SIG-M5 (cell line): ENCODE results near the gene SLC39A11.
"Not testable (repeated sequence)": the region's sequence is repeated elsewhere in the genome, so short reads cannot be mapped to it uniquely, and the experiment has no call there.

Experiments
- DNase-seq: peaks from one replicate; lab custom pipeline; 2025; lab: John Stamatoyannopoulos, UW

The SLC39A11 gene

GRCh38 chr17:73071066-73071999 lies 21.2 kb downstream of the SLC39A11 start:
- DNase-seq = no peak

DNA sequence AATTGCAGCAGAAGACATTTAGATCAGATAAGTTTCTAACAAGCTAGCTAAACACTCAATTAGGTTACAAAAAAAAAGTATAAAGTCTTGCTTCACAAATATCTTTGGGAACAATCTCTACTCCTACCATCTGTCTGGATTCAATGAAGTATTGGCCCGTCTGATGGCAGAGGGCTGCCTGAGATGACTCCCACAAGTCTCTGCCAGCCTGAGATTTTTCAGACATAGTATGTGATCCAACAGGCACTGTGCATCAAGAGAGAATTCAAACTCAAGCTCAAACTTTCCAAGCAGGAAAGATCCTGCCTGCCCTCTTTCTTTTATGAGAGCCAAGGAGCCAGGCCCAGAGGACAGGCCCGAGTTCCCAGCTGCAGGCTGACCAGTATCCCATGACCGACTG lies 22.6 kb downstream of the SLC39A11 start:
- no peak for DNase-seq

DNA sequence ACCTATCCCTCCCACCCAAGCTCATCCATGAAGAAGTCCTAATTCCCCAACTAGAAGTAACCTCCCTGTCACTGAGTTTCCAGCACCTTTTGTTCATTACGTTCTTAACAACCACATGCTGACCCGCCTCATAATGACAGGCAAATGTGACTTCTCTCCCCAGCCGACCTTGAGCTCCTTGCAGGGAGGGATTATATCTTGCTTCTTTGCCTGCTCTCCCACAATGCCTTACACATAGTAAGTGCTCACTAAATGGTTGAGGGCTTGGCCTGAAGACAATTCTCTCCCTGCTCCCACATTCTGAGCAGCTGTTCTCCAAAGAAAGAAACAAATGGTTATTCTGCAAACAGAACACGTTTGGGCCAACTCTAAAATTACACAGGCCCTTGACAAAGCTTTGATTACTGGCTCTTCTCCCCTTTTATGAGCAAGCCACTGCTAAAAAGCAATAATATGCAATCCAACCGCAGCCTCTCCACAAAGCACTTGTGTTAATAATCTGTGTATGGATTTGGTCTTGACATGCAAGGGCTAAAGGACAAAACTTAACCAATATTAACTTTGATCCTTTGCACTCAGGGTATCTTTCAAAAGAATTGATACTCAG lies 23.2 kb downstream of the SLC39A11 start:
- no peak for DNase-seq

DNA sequence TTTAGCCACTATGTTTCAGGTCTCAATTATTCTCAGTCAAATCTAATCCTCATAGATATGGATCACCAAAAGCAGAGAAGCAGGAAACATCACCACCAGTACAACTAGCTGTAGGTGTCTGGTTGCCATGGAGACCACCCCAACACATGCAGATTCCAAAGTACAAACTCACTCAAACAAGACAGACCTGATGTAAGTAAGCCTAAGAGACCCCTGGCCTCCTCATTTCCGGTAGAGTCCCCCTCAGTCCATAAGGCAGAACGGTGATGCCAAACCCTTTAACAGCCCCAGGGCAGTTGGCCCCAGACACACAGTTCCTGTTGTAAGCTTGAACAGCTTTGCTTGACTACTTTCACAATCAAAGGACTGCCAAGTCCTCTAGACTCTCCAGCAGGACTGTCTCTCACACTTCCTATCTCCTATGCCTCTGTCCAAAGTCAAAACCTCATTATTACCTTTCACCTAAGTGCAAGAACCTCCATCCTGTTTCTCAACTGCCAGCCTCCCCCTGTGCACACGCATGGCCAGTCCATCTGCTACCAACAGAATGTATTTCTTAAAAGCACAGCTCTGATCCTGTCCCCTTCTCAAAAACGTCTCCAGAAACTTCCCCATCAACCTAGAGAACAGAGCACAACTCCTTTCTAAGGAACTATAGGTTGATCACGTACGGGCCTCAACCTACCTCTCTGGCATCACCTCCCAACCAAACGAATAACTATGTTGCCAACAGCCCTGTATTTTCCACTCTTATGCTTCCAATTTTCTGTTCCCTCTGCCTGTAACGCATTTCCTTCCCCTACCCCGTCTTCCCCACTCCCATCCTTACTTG lies 23.9 kb downstream of the SLC39A11 start:
- DNase-seq = no peak

DNA sequence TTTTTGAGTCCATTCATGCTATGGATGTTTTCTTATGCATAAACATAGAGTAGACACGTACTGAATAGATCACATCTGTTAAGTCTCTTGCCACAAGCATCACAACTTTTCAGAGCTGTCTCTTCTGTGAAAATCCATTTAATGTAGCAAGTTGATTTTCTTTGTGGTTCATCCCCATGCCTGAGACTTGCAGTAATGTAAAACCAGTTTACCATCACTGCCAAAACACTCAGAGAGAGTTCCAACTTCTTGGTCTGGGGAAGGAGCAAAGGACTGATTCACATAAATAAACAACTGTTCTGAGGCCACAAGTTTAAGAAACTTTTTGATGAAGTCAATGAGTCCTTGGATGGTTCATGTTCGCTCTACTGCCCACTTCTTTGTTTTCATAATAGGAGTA lies 24.8 kb downstream of the SLC39A11 start:
- DNase-seq = not testable (repeated sequence)

DNA sequence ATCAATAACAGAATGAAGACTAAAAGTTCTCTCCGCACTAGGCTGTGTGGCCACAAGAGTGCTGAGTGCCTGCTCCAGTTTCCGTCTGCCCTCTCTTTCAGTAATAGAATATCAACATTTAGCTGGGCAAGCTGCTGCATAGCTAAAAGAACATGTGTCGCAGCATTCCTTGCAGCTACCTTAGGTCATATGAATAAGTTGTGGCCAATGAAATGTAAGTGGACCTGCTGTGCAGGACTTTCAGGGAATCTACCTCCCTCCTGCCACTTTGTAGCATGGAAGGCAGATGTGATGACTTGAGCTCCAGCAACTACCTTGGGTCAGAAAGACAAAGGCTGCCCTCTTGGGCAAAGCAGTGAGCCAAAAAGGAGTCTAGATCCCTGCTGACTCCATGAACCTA lies 25.4 kb downstream of the SLC39A11 start:
- no peak for DNase-seq

- no peak for DNase-seq
Observed at GRCh38 chr17:73066148-73066884, 26.2 kb downstream of the SLC39A11 start.

GRCh38 chr17:73065376-73065775 lies 27.1 kb downstream of the SLC39A11 start:
- no peak for DNase-seq

DNA sequence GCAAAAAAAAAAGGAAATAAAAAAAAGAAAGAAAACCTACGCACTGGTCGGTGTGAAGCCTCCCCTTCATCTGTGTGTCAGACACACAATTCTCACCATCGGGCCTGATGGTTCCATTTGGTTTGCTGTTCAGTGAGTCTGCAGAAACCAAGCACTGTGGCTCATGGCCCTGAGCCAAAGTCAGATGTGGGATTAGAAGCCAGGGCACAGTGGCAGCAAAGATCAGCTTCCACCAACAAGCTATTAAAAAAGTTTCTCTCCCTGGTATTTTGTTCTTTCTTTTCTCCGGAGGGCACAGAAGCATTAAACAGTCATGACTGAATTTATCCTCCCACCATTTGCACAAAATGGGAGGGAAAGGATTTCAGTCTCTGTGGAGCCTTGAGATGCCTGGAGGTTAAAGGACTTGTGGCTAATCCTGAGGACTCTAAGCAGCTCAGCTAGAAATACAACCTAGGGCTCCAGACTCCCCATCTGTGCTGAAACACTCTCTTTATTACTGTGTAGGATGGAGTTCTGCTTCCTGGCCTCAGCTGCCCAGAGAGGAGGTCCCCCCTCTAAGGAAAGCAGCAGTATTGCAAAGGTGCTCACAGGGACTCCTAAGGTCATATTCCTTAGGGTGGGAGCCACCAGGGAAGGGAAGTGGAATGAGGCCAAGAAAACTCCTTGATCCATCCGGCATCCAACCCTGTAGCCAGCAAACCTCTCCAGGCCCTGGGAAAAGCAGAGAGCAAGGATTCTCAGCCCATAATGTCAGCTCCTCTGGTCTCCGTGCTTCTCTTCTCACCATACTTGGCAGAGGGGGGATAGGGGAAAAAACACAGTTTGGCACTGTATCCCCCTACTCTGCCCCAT lies 28.2 kb downstream of the SLC39A11 start:
- DNase-seq = no peak

DNA sequence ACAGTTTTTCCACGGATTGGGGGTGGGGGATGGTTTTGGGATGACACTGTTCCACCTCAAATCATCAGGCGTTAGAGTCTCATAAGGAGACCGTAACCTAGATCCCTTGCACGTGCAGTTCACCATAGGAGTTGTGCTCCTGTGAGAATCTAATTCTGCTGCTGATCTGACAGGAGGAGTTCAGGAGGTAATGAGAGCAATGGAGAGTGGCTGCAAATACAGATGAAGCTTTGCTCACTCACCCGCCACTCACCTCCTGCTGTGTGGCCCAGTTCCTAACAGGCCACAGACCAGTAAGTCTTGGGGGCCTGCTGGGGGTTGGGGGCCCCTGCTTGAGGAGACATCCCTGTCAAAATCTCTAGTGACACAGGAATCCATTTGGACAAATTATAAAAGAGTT lies 29.8 kb downstream of the SLC39A11 start:
- no peak for DNase-seq

- no peak for DNase-seq
Observed at GRCh38 chr17:73061161-73061560, 31.3 kb downstream of the SLC39A11 start.

- no peak for DNase-seq
Observed at GRCh38 chr17:73060721-73061120, 31.8 kb downstream of the SLC39A11 start.

DNA sequence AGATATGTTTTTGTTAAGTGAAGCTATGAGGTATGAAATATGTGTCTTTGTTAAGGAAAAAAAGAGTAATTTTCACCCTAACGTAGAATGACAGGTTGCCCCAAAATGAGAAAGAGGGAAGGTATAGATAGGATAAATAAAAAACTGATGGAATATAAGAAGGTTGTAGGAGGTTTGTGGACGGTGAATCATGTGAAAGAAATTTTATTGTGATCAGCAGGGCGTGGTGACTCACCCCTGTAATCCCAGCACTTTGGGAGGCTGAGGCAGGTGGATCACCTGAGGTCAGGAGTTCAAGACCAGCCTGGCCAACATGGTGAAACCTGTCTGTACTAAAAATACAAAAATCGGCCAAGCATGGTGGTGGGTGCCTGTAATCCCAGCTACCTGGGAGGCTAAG lies 32.8 kb downstream of the SLC39A11 start:
- not testable (repeated sequence) for DNase-seq

DNA sequence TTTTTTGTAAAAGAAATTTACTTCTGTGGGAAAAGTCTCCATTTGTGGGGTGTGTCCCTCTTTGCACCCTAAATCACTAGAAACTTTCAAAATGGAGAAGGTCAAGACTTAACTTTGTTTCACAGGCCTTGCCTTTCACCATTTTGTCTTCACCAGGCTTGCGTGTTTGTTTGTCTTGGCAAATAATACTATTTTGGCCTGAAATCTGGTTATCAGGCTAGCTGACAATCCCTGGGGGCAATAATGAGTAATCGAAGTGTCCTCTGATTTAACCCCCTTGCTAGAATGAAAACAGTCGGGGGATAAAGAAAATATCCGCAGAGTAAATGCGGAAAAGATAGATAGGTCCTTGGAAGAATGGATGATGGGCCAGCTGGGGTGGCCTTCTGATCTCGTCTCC lies 34.5 kb downstream of the SLC39A11 start:
- DNase-seq = no peak

- no peak for DNase-seq
Observed at GRCh38 chr17:73057196-73057595, 35.3 kb downstream of the SLC39A11 start.

GRCh38 chr17:73052923-73053322 lies 39.6 kb downstream of the SLC39A11 start:
- no peak for DNase-seq

- no peak for DNase-seq
Observed at GRCh38 chr17:73050797-73051196, 41.7 kb downstream of the SLC39A11 start.

- DNase-seq = no peak
Observed at GRCh38 chr17:73048170-73048569, 44.3 kb downstream of the SLC39A11 start.

- no peak for DNase-seq
Observed at GRCh38 chr17:73045724-73046123, 46.8 kb downstream of the SLC39A11 start.

GRCh38 chr17:73043686-73044581 lies 48.6 kb downstream of the SLC39A11 start:
- DNase-seq = no peak
